Measurements from ENCODE around the gene EFCAB6. TPM values are rescaled to one million over a fixed set of nuclear protein-coding genes. Genes with fewer than 3 reads are reported as not detected.
A peak's percentile ranks its signal among the peaks of the same experiment; 100 is the strongest.

The EFCAB6 gene
- total and polyA plus RNA-seq, 12 donors: 1.6 to 4.8 (median 2.9) TPM

- WGBS, 4 donors: 49 to 62% (median 55%) methylated on average over 3 of the region's 3 CpGs
- no peaks in the 10 kb centered on the region for H3K9me3 ChIP-seq (replicated peaks in 1 of 3)
- H3K27ac ChIP-seq: no peak overlapping the region
- no peaks in the 10 kb centered on the region for H3K36me3 ChIP-seq (replicated peaks in 1 of 2)
- no peak for DNase-seq
- H3K4me1 ChIP-seq (replicated peaks in 1 of 2): no peaks in the 10 kb centered on the region
- no peaks in the 10 kb centered on the region for H3K27me3 ChIP-seq
- intact Hi-C loops (cut with DNase I): no loop called here
- TF ChIP-seq POLR2A (IDR thresholded peaks at IDR 0.05) (no peak), CTCF (IDR thresholded peaks at IDR 0.05) (no peak)
- no peak overlapping the region for H3K4me3 ChIP-seq
Measured at GRCh38 chr22:43851979-43852307, 39.8 kb upstream of the EFCAB6 start.

- peak in 1 of 7 donors; percentile 1 for DNase-seq
- no peaks in the 10 kb centered on the region for H3K9me3 ChIP-seq (replicated peaks in 1 of 3)
Measured at GRCh38 chr22:43851058-43851978, 39.2 kb upstream of the EFCAB6 start.

GRCh38 chr22:43850529-43850928, 38.4 kb upstream of the EFCAB6 start:
- TF ChIP-seq POLR2A (IDR thresholded peaks at IDR 0.05) (no peak), CTCF (IDR thresholded peaks at IDR 0.05) (no peak)
- no peaks in the 10 kb centered on the region for H3K36me3 ChIP-seq (replicated peaks in 1 of 2)
- intact Hi-C loops (cut with DNase I): no loop called here
- H3K27ac ChIP-seq: no peak overlapping the region
- H3K27me3 ChIP-seq: no peaks in the 10 kb centered on the region
- no peak for DNase-seq
- H3K9me3 ChIP-seq (replicated peaks in 1 of 3): no peaks in the 10 kb centered on the region
- WGBS, 4 donors: 62 to 78% (median 70%) methylated on average over 11 to 12 of the region's 12 CpGs
- no peaks in the 10 kb centered on the region for H3K4me1 ChIP-seq (replicated peaks in 1 of 2)
- no peak overlapping the region for H3K4me3 ChIP-seq

More at GRCh38 chr22:43851058-43851978, 39.2 kb upstream of the EFCAB6 start:
- WGBS, 4 donors: 63 to 69% (median 66%) methylated on average over 12 to 13 of the region's 13 CpGs
- TF ChIP-seq CTCF (IDR thresholded peaks at IDR 0.05) (no peak), POLR2A (IDR thresholded peaks at IDR 0.05) (no peak)
- no peaks in the 10 kb centered on the region for H3K4me1 ChIP-seq (replicated peaks in 1 of 2)
- no peaks in the 10 kb centered on the region for H3K27me3 ChIP-seq
- H3K27ac ChIP-seq: no peak overlapping the region
- intact Hi-C loops (cut with DNase I): no loop called here
- H3K4me3 ChIP-seq: no peak overlapping the region
- no peaks in the 10 kb centered on the region for H3K36me3 ChIP-seq (replicated peaks in 1 of 2)

- H3K27me3 ChIP-seq: no peaks in the 10 kb centered on the region
- DNase-seq: no peak
- H3K9me3 ChIP-seq (replicated peaks in 1 of 3): no peaks in the 10 kb centered on the region
- 74 to 86% (median 81%) methylated on average over 9 to 13 of the region's 13 CpGs for WGBS, 4 donors
- H3K27ac ChIP-seq: no peak overlapping the region
- no peak overlapping the region for H3K4me3 ChIP-seq
- H3K4me1 ChIP-seq (replicated peaks in 1 of 2): no peaks in the 10 kb centered on the region
- TF ChIP-seq POLR2A (IDR thresholded peaks at IDR 0.05) (no peak), CTCF (IDR thresholded peaks at IDR 0.05) (no peak)
- intact Hi-C loops (cut with DNase I): no loop called here
- H3K36me3 ChIP-seq (replicated peaks in 1 of 2): no peaks in the 10 kb centered on the region
Measured at GRCh38 chr22:43849731-43850130, 37.6 kb upstream of the EFCAB6 start.

Data from adrenal gland (tissue), 12 donors.